ENCODE data around the gene ZBTB11.
"Not testable (repeated sequence)": the region's sequence is repeated elsewhere in the genome, so short reads cannot be mapped to it uniquely, and the experiment has no call there.

The ZBTB11 gene, protein sequence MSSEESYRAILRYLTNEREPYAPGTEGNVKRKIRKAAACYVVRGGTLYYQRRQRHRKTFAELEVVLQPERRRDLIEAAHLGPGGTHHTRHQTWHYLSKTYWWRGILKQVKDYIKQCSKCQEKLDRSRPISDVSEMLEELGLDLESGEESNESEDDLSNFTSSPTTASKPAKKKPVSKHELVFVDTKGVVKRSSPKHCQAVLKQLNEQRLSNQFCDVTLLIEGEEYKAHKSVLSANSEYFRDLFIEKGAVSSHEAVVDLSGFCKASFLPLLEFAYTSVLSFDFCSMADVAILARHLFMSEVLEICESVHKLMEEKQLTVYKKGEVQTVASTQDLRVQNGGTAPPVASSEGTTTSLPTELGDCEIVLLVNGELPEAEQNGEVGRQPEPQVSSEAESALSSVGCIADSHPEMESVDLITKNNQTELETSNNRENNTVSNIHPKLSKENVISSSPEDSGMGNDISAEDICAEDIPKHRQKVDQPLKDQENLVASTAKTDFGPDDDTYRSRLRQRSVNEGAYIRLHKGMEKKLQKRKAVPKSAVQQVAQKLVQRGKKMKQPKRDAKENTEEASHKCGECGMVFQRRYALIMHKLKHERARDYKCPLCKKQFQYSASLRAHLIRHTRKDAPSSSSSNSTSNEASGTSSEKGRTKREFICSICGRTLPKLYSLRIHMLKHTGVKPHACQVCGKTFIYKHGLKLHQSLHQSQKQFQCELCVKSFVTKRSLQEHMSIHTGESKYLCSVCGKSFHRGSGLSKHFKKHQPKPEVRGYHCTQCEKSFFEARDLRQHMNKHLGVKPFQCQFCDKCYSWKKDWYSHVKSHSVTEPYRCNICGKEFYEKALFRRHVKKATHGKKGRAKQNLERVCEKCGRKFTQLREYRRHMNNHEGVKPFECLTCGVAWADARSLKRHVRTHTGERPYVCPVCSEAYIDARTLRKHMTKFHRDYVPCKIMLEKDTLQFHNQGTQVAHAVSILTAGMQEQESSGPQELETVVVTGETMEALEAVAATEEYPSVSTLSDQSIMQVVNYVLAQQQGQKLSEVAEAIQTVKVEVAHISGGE

GRCh38 chr3:101676765-101677435 is at the start of gene ZBTB11:
Gene ZBTB11, minus strand, starts transcription at chr3:101677132. Its CDS starts 218 bp downstream, at chr3:101676914.
- peak; percentile 73 for ATAC-seq

DNA sequence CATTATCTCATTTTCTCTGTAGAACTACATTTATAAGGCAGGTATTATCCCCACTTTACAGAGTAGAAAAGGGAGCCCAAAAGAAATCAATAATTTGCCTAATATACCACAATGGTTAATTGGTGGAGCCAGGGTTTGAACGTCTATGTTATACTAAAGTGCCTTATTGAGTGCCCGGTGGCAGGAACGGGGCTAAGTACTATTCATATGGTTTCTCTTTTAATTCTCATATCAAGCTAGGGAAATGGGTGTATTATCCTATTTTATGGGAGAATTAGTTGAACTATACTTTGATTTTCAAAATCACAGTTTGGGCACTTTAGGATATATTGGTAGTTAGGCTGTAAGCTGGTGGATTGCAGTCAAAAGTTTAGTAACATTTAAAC is 49.0 kb upstream of the ZBTB11 start:
- no peak for ATAC-seq

- peak; percentile 3 to 5 for ATAC-seq
Observed at GRCh38 chr3:101725194-101725889, 48.4 kb upstream of the ZBTB11 start.

GRCh38 chr3:101724329-101725193 is 47.6 kb upstream of the ZBTB11 start, which contains the start of gene CEP97:
Gene CEP97, plus strand, starts transcription at chr3:101724614. Its CDS starts 63 bp downstream, at chr3:101724677.
- ATAC-seq, result peak; percentile 95 to 97

DNA sequence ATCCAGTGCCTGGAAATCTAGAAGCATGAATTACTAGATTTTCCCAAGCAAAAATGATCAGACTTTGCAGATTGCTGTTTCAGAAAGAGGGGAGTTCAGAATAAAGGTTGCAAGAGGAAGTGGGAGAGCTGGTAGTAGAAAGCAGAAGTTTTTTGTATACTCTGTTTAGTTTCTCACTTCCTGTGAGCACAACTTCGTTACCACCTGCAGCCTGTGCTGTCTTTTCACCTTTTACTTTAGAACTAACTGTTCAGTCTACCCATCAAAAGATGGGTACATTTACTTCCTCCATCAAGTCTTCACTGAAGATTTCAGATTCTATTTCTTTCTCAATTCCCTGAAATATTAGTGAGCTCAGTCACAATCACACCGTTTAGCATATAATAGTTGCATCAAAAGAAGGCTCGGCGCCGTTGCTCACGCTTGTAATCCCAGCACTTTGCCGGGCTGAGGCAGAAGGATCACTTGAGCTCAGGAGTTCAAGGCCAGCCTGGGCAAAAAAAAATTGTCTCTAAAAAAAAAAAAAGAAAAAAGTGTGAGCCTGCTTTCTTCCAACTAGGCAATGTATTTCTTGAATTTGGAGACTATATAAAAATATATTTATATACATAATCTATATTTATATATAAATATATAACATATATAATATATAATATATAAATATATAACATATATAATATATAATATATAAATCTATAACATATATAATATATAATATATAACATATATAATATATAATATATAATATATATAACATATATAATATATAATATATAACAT is 45.7 kb upstream of the ZBTB11 start:
- ATAC-seq, result no peak

- no peak for ATAC-seq
Observed at GRCh38 chr3:101720851-101721840, 44.2 kb upstream of the ZBTB11 start.

DNA sequence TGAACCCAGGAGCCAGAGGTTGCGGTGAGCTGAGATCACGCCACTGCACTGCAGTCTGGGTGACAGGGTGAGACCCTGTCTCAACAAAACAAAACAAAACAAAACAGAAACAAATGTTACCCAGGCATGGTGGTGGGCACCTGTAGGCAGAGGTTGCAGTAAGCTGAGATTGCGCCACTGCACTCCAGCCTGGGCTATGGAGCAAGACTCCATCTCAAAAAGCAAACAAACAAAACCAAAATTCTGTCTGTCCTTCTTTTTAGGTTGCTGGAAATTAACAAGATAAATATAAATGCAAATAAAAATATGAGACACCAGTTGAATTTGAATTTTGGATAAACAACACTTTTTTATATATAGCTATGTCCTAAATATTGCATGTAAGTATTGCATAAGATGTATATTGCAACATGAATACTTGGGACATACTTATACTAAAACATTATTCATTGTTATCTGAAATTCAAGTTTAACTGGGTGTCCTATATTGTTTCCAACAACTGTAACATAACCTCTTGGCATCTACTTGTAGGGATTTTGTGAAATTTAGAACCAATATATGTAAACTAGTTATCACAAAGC is 42.8 kb upstream of the ZBTB11 start:
- no peak for ATAC-seq

GRCh38 chr3:101718455-101718854 is 41.5 kb upstream of the ZBTB11 start:
- no peak for ATAC-seq

GRCh38 chr3:101709126-101709525 is 32.2 kb upstream of the ZBTB11 start:
- no peak for ATAC-seq

DNA sequence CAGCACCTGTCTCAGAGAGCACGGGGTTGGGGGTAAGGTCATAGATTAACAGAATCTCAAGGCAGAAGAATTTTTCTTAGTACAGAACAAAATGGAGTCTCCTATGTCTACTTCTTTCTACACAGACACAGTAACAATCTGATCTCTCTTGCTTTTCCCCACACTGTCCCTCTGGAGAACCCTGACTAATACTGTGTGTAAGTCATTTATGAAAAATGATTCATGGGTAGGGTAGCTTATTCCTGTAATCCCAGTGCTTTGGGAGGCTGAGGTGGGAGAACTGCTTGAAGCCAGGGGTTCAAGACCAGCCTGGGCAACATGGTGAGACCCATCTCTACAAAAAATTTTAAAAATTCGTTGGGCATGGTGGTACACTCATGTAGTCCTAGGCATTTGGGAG is 27.7 kb upstream of the ZBTB11 start:
- not testable (repeated sequence) for ATAC-seq

DNA sequence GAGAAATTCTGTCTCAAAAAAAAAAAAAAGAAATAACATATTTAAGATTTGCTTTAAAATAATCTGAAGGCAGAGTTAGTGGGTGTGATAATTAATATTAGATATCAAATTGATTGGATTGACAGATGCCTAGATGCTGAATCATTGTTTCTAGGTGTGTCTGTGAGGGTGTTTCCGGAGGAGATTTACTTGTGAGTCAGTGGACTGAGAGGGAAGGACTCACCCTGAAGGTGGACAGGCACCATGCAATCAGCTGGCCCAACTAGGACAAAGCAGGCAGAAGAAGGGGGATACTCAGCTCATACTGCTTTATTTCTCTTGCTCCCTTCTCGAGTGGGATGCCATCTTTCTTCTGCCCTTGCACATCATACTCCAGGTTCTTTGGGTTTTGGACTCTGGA is 26.2 kb upstream of the ZBTB11 start:
- no peak for ATAC-seq

GRCh38 chr3:101702726-101703125 is 25.8 kb upstream of the ZBTB11 start:
- no peak for ATAC-seq

DNA sequence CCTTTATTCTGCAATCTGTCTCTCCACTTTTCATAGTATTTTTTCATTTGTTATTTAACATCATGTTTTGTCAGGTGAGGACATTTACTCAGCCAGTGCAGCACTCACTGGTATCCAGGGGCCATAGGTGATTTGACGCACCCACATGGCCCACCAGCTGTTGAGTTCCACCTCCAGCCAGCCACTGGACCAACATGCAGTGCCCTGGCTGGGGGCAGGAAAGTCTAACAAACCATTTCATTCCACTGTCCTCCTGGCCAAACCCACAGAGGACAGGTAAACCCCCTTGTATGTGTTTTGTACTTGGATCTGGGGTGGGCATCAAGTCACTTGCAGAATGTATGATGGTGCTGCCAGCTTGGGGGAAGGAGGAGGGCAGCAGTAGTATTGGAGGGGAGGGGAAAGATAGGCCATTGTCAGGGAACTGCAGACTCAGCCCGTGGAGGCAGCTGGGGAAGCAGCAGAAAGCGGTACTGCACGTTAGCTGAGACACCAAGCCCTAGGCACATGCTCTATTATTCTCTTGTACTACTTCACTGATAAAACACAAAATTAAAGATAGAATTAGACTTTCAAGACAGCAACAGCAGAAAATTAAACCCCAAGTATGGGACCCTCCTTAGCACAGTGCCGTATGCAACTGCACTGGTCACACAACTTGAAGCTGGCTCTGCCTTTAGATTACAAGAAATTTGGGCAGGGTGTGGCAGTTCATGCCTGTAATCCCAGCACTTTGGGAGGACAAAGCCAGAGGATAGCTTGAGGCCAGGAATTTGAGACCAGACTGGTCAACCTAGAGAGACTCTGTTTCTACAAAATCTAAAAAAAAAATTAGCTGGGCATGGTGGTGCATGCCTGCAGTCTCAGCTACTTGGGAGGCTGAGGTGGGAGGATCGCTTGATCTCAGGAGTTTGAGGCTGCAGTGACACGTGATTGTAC is 25.0 kb upstream of the ZBTB11 start:
- no peak for ATAC-seq

DNA sequence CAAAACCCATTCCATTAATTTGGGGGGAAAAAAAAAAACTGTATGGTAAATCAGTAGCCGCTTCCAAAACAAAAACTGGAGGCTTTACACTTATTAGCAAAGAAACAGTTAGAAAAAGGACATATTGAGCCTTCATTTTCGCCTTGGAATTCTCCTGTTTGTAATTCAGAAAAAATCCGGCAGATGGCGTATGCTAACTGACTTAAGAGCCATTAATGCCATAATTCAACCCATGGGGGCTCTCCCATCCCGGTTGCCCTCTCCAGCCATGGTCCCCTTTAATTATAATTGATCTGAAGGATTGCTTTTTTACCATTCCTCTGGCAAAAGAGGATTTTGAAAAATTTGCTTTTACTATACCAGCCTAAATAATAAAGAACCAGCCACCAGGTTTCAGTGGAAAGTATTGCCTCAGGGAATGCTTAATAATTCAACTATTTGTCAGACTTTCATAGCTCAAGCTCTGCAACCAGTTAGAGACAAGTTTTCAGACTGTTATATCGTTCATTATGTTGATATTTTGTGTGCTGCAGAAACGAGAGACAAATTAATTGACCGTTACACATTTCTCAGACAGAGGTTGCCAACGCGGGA is 18.9 kb upstream of the ZBTB11 start:
- ATAC-seq, result no peak

- not testable (repeated sequence) for ATAC-seq
Observed at GRCh38 chr3:101694836-101695235, 17.9 kb upstream of the ZBTB11 start.

- peak; percentile 73 to 77 for ATAC-seq
Observed at GRCh38 chr3:101693540-101693939, 16.6 kb upstream of the ZBTB11 start.
